B cell (primary cell): Measurements from ENCODE around the gene ESCO1. TPM values are rescaled to one million over a fixed set of nuclear protein-coding genes. Genes with fewer than 3 reads are reported as not detected.

Experiments
- ATAC-seq: fragments of 200-7000 bp; cut with Tn5 transposase; one replicate; pipeline ENCODE4 v1.10.0; 2021; ENCODE audit warnings: low read depth, mild to moderate bottlenecking, moderate number of reproducible peaks, moderate library complexity
- CTCF ChIA-PET: fragments of 350-600 bp; sonication (Branson Sonifier 250); formaldehyde crosslinking; loops from one replicate; lab custom pipeline; 2021; ENCODE audit warnings: antibody characterized with exemption, inconsistent platforms; lab: Charles Lee
- POLR2A ChIA-PET: fragments of 350-600 bp; sonication (Branson Sonifier 250); formaldehyde crosslinking; loops from one replicate; lab custom pipeline; 2021; ENCODE audit warnings: antibody characterized with exemption; lab: Charles Lee
- DNase-seq: peaks from one replicate; pipeline ENCODE4 v3.0.0; 2013
- H2AFZ ChIP-seq: 2 replicates; pipeline ENCODE4 v1.6.1; 2012; ENCODE audit warnings: mild to moderate bottlenecking, low read depth, low read length; ENCODE audit not compliant: insufficient read depth, poor library complexity, severe bottlenecking
- H3K27ac ChIP-seq, 2 donors: 1 replicate in 1 of 2; 2 replicates in 1 of 2; pipeline ENCODE4 v1.5.1; 2012 to 2013; ENCODE audit warnings: low read length in 2 of 2, mild to moderate bottlenecking in 2 of 2, moderate library complexity in 1 of 2
- H3K27me3 ChIP-seq, 4 experiments: fragments of 200-600 bp in 1 of 4; sonication (generic) in 1 of 4; replicated peaks in 1 of 4; 1 replicate in 2 of 4; 2 replicates in 2 of 4; pipeline versions ENCODE4 v1.6.1 to v1.7.0; 2013 to 2016; ENCODE audit warnings: low read length in 3 of 4, mild to moderate bottlenecking in 2 of 4, mixed read lengths in 1 of 4, moderate library complexity in 1 of 4; ENCODE audit not compliant: insufficient read depth in 4 of 4, control insufficient read depth in 3 of 4; ENCODE audit errors: control extremely low read depth in 1 of 4
- H3K36me3 ChIP-seq, 2 experiments: replicated peaks in 1 of 2; 1 replicate in 1 of 2; 2 replicates in 1 of 2; pipeline versions ENCODE4 v1.6.1 to v1.7.1; 2013; ENCODE audit warnings: low read length in 1 of 2; ENCODE audit not compliant: insufficient read depth in 2 of 2, control insufficient read depth in 1 of 2; ENCODE audit errors: control extremely low read depth in 1 of 2, extremely low read depth in 1 of 2
- H3K4me1 ChIP-seq, 2 donors: fragments of 200-600 bp in 1 of 2; sonication (generic) in 1 of 2; 1 replicate in 1 of 2; 2 replicates in 1 of 2; pipeline versions ENCODE4 v1.5.1 to v1.6.1; 2013 to 2017; ENCODE audit warnings: low read length in 2 of 2; ENCODE audit not compliant: control insufficient read depth in 2 of 2, insufficient read depth in 2 of 2
- H3K4me2 ChIP-seq: replicated peaks from 2 replicates; pipeline ENCODE3; 2012; ENCODE audit warnings: mild to moderate bottlenecking, low read depth, low read length; ENCODE audit not compliant: poor library complexity, severe bottlenecking
- H3K4me3 ChIP-seq, 5 experiments: fragments of 200-600 bp in 1 of 5; sonication (generic) in 1 of 5; 1 replicate in 3 of 5; 2 replicates in 2 of 5; pipeline versions ENCODE4 v1.5.1 to v1.7.0; 2011 to 2016; ENCODE audit warnings: low read length in 4 of 5, mild to moderate bottlenecking in 4 of 5, low read depth in 2 of 5, control low read depth in 1 of 5, moderate library complexity in 1 of 5; ENCODE audit not compliant: insufficient read depth in 1 of 5; ENCODE audit errors: control extremely low read depth in 1 of 5, extremely low read depth in 1 of 5
- H3K79me2 ChIP-seq: fragments of 200-600 bp; sonication (generic); one replicate; pipeline ENCODE4 v1.6.0; 2016; ENCODE audit warnings: low read length; ENCODE audit not compliant: control insufficient read depth, insufficient read depth
- H3K9ac ChIP-seq: fragments of 200-600 bp; sonication (generic); 2 replicates; pipeline ENCODE4 v1.6.1; 2017; ENCODE audit warnings: mild to moderate bottlenecking, low read length, moderate library complexity
- H3K9me3 ChIP-seq, 3 donors: one replicate each; pipeline versions ENCODE4 v1.6.1 to v1.7.1; 2013; ENCODE audit warnings: low read length in 2 of 3; ENCODE audit not compliant: control insufficient read depth in 2 of 3, insufficient read depth in 1 of 3; ENCODE audit errors: control extremely low read depth in 1 of 3
- H4K20me1 ChIP-seq: 2 replicates; pipeline ENCODE4 v1.6.0; 2012; ENCODE audit warnings: mild to moderate bottlenecking, low read length; ENCODE audit not compliant: insufficient read depth, control insufficient read depth, poor library complexity, severe bottlenecking
- H3K27ac Mint-ChIP-seq: one replicate; pipeline ENCODE4 v1.8.0; 2021; ENCODE audit warnings: mixed read lengths
- H3K27me3 Mint-ChIP-seq: one replicate; pipeline ENCODE4 v1.8.0; 2021; ENCODE audit warnings: mixed read lengths
- H3K4me1 Mint-ChIP-seq: one replicate; pipeline ENCODE4 v1.8.0; 2021; ENCODE audit warnings: mixed read lengths
- H3K4me3 Mint-ChIP-seq: one replicate; pipeline ENCODE4 v1.8.0; 2021; ENCODE audit warnings: mixed read lengths
- H3K9me3 Mint-ChIP-seq: one replicate; pipeline ENCODE4 v1.8.0; 2022; ENCODE audit warnings: mixed read lengths; ENCODE audit not compliant: insufficient read depth
- EZH2 ChIP-seq: IDR thresholded peaks from 2 replicates; pipeline ENCODE4 v1.6.1; 2012; ENCODE audit warnings: borderline replicate concordance, low read depth, mild to moderate bottlenecking, moderate library complexity, low read length; ENCODE audit not compliant: insufficient read depth, poor library complexity, severe bottlenecking
- WGBS: methylation state at CpG from one replicate; pipeline ENCODE4 v1.1.5; 2013; ENCODE audit warnings: missing lambda C conversion rate; ENCODE audit not compliant: insufficient coverage; 5-methylcytosine and 5-hydroxymethylcytosine counted together
- intact Hi-C: fragments of 100-400 bp; cut with micrococcal nuclease; formaldehyde crosslinking; loops from one replicate; pipeline ENCODE4 v1.10.0; 2022
- polyA plus RNA-seq: library from polyadenylated mRNA; depleted of rRNA; stranded (reverse); fragments of >200 nt; gene quantifications from 2 replicates; pipeline ENCODE4 v1.2.3, GENCODE V29; 2012
- total RNA-seq, 2 donors: library from RNA; stranded (reverse); fragments of 120-200 nt in 1 of 2; gene quantifications; 1 replicate in 1 of 2; 2 replicates in 1 of 2; pipeline versions ENCODE4 v1.2.3 to v1.2.4, GENCODE V29; 2013 to 2022
- TF ChIP-seq, protein P1 (sequence below): fragments of 200-600 bp; IDR thresholded peaks from one replicate; pipeline ENCODE4 v1.8.0; 2022; ENCODE audit warnings: antibody characterized with exemption, mild to moderate bottlenecking

The ESCO1 gene
- total and polyA plus RNA-seq, 2 donors (not counting 1 experiment from before 2014, with no cell fraction given) = 8.5 to 30.0 TPM

DNA sequence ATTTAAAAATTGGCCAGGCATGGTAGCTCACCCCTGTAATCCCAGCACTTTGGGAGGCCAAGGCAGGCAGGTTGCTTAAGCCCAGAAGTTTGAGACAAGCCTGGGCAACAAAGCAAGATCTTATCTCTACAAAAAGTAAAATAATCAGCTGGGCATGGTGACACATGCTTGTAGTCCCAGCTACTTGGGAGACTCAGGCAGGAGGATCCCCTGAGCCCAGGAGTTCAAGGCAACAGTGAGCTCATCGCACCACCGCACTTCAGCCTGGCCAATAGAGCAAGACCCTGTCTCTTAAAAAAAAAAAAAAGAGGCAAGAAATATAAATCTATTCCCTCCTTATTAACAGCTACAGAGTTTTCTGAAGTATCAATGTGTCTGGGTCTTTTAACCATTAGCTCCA, 51.9 kb downstream of the ESCO1 start:
- Mint-ChIP-seq H3K27me3 (no peaks in the 10 kb centered on the region), H3K4me1 (no peaks in the 10 kb centered on the region), H3K27ac (no peak overlapping the region), H3K9me3 (no peaks in the 10 kb centered on the region), H3K4me3 (no peak overlapping the region)
- TF ChIP-seq, protein P1, sequence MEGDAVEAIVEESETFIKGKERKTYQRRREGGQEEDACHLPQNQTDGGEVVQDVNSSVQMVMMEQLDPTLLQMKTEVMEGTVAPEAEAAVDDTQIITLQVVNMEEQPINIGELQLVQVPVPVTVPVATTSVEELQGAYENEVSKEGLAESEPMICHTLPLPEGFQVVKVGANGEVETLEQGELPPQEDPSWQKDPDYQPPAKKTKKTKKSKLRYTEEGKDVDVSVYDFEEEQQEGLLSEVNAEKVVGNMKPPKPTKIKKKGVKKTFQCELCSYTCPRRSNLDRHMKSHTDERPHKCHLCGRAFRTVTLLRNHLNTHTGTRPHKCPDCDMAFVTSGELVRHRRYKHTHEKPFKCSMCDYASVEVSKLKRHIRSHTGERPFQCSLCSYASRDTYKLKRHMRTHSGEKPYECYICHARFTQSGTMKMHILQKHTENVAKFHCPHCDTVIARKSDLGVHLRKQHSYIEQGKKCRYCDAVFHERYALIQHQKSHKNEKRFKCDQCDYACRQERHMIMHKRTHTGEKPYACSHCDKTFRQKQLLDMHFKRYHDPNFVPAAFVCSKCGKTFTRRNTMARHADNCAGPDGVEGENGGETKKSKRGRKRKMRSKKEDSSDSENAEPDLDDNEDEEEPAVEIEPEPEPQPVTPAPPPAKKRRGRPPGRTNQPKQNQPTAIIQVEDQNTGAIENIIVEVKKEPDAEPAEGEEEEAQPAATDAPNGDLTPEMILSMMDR = no peak
- no peak for TF ChIP-seq EZH2
- Histone ChIP-seq H2AFZ (no peak overlapping the region), H3K27me3 (no peaks in the 10 kb centered on the region), H3K79me2 (peaks cover 18% of the 10 kb centered on the region), H3K9ac (no peak overlapping the region), H4K20me1 (no peaks in the 10 kb centered on the region), H3K4me3 (no peak overlapping the region), H3K27ac (no peak overlapping the region), H3K9me3 (no peaks in the 10 kb centered on the region), H3K4me1 (no peaks in the 10 kb centered on the region), H3K36me3 (peaks cover 8 to 35% of the 10 kb centered on the region in 2 experiments), H3K4me2 (no peak overlapping the region)
- no CpG with 5 or more reads among the region's 2 CpGs for WGBS
- DNase-seq = no peak
- no peak for ATAC-seq
- ChIA-PET CTCF (interaction anchor here (0.7 kb wide), 2 partner anchors 16 to 212 kb away, joined by 3 to 4 read pairs; no protein-coding TSS in a partner anchor), POLR2A (no interaction called here)
- intact Hi-C loops = no loop called here

GRCh38 chr18:21546423-21546822, 54.1 kb downstream of the ESCO1 start:
- H3K4me3 Mint-ChIP-seq = no peak overlapping the region
- no peak overlapping the region for H3K9ac ChIP-seq

More at GRCh38 chr18:21546423-21546822, 54.1 kb downstream of the ESCO1 start:
- Histone ChIP-seq H2AFZ (no peak overlapping the region), H4K20me1 (no peaks in the 10 kb centered on the region), H3K4me2 (no peak overlapping the region), H3K9me3 (no peaks in the 10 kb centered on the region), H3K4me3 (no peak overlapping the region), H3K27me3 (no peaks in the 10 kb centered on the region), H3K27ac (no peak overlapping the region), H3K79me2 (peaks cover 8% of the 10 kb centered on the region), H3K4me1 (no peaks in the 10 kb centered on the region), H3K36me3 (peaks cover 5 to 24% of the 10 kb centered on the region in 2 experiments)
- DNase-seq (no peak), ATAC-seq (no peak)
- Mint-ChIP-seq H3K4me1 (no peaks in the 10 kb centered on the region), H3K27me3 (no peaks in the 10 kb centered on the region), H3K27ac (no peak overlapping the region), H3K9me3 (no peaks in the 10 kb centered on the region)
- no peak for TF ChIP-seq EZH2
- ChIA-PET CTCF (no interaction called here), POLR2A (no interaction called here)
- WGBS = 100% methylated on average over 1 of the region's 5 CpGs
- intact Hi-C loops = no loop called here
